Measurements from ENCODE around the gene MBD5. TPM values are rescaled to one million over a fixed set of nuclear protein-coding genes. Genes with fewer than 3 reads are reported as not detected.

Gene MBD5
- total and polyA plus RNA-seq, 2 of the 4 experiments (the other 2 are of a cell fraction) = 9.8 to 14.2 TPM

- Histone ChIP-seq H2BK5ac (ENCODE audit: low read depth, low read length, poor library complexity, severe bottlenecking) (no peak overlapping the region), H3K9me1 (ENCODE audit: insufficient read depth, low read length) (peaks cover 3% of the 10 kb centered on the region; the same call in 1 of the 2 replicates), H3K36me3 (ENCODE audit: control insufficient read depth, insufficient read depth, low read length) (peaks cover 9% of the 10 kb centered on the region), H3K4me2 (ENCODE audit: low read depth, low read length) (no peak overlapping the region), H3K4me3 (ENCODE audit: insufficient read depth, low read depth, low read length) (no peak overlapping the region), H2AK9ac (replicated peaks; ENCODE audit: low read depth, low read length, poor library complexity) (no peak overlapping the region), H2AFZ (replicated peaks; ENCODE audit: low read length, poor library complexity) (no peak overlapping the region), H3K9ac (ENCODE audit: low read depth, low read length) (no peak overlapping the region), H3K18ac (ENCODE audit: low read depth, low read length) (no peak overlapping the region), H3K4ac (ENCODE audit: low read depth, low read length) (no peak overlapping the region), H4K91ac (ENCODE audit: insufficient read depth, low read depth, low read length) (no peak overlapping the region), H2BK15ac (ENCODE audit: low read depth, low read length) (no peak overlapping the region), H3K27ac (ENCODE audit: insufficient read depth, low read length) (no peak overlapping the region), H3K23ac (ENCODE audit: low read depth, low read length) (no peak overlapping the region), H3K9me3 (ENCODE audit: control insufficient read depth, insufficient read depth, low read length) (no peaks in the 10 kb centered on the region), H3K79me1 (ENCODE audit: low read depth in 1 of 2, low read length in 2 of 2) (no peaks in the 10 kb centered on the region; a peak in 1 of 4 replicates), H4K20me1 (ENCODE audit: insufficient read depth, low read length) (no peaks in the 10 kb centered on the region), H3K4me1 (ENCODE audit: control insufficient read depth, insufficient read depth, low read length) (no peaks in the 10 kb centered on the region), H3K56ac (ENCODE audit: extremely low read depth, insufficient read depth, low read length) (no peak overlapping the region), H3K14ac (replicated peaks; ENCODE audit: low read depth, low read length) (no peak overlapping the region), H2AK5ac (ENCODE audit: low read depth, low read length) (no peak overlapping the region), H3K27me3 (ENCODE audit: control insufficient read depth, insufficient read depth, low read length) (no peaks in the 10 kb centered on the region), H4K8ac (ENCODE audit: low read depth in 2 of 2, low read length in 2 of 2) (no peak overlapping the region), H2BK20ac (ENCODE audit: low read depth, low read length) (no peak overlapping the region), H4K5ac (ENCODE audit: low read depth, low read length) (no peak overlapping the region), H2BK120ac (ENCODE audit: low read depth, low read length) (no peak overlapping the region)
- CTCF ChIA-PET = no interaction called here
- ATAC-seq (ENCODE audit: low read depth) (no peak), DNase-seq (no peak)
- TF ChIP-seq CTCF (conservative IDR thresholded peaks at IDR 0.05; ENCODE audit: low read depth, low read length) = no peak
- no peak for TF ChIP-seq NFE2L2 (IDR thresholded peaks at IDR 0.05; ENCODE audit: low read depth, low read length)
- TF ChIP-seq MAZ (IDR thresholded peaks at IDR 0.05; ENCODE audit: borderline replicate concordance, low read depth, low read length) = no peak
- no peak for TF ChIP-seq MAFK (IDR thresholded peaks at IDR 0.05; ENCODE audit: low read depth, low read length)
- no peak for TF ChIP-seq FOS (IDR thresholded peaks at IDR 0.05; ENCODE audit: low read depth, low read length)
- TF ChIP-seq SMC3 (IDR thresholded peaks at IDR 0.05; ENCODE audit: low read depth, low read length) = no peak
- TF ChIP-seq POLR2A (IDR thresholded peaks at IDR 0.05; ENCODE audit: low read depth, low read length) = no peak
- no peak for TF ChIP-seq BHLHE40 (IDR thresholded peaks at IDR 0.05; ENCODE audit: low read depth, low read length)
- TF ChIP-seq RFX5 (IDR thresholded peaks at IDR 0.05; ENCODE audit: low read depth, low read length) = no peak
- no peak for TF ChIP-seq USF2 (IDR thresholded peaks at IDR 0.05; ENCODE audit: low read depth, low read length)
- TF ChIP-seq RCOR1 (IDR thresholded peaks at IDR 0.05; ENCODE audit: insufficient replicate concordance, low read length) = no peak
- TF ChIP-seq MXI1 (IDR thresholded peaks at IDR 0.05; ENCODE audit: borderline replicate concordance, low read depth, low read length) = no peak
- TF ChIP-seq ELK1 (IDR thresholded peaks at IDR 0.05; ENCODE audit: borderline replicate concordance, low read depth, low read length) = no peak
- TF ChIP-seq CHD1 (IDR thresholded peaks at IDR 0.05; ENCODE audit: low read depth, low read length) = no peak
- no peak for TF ChIP-seq RAD21 (IDR thresholded peaks at IDR 0.05; ENCODE audit: low read length)
- no peak for TF ChIP-seq CEBPB (IDR thresholded peaks at IDR 0.05; ENCODE audit: low read depth, low read length)
- dilution Hi-C loops (cut with HindIII; ENCODE audit: low sequenced_read_pairs, unreplicated experiment) (no loop called here), in situ Hi-C loops (cut with MboI; ENCODE audit: low sequenced_read_pairs) (no loop called here), intact Hi-C loops (cut with micrococcal nuclease) (loop anchor here (10.0 kb wide), 1 partner anchor 50 kb away; no protein-coding TSS in a partner anchor)
- no CpG with 5 or more reads among the region's 1 CpG for WGBS, 2 experiments (ENCODE audit: extremely low coverage in 2 of 2, insufficient read length in 1 of 2)
- POLR2A ChIA-PET (ENCODE audit: unreplicated experiment) = no interaction called here
- BruUV-seq (replicated peaks) = no TSS peak
Observed at GRCh38 chr2:148184976-148185375, 164.1 kb downstream of the MBD5 start.

Data from IMR-90 (cell line).